NCI-H2227 treated with DMSO at 0.1 percent for 48 hours (cell line): ENCODE results near the gene BTBD6.
"Not testable (repeated sequence)": the region's sequence is repeated elsewhere in the genome, so short reads cannot be mapped to it uniquely, and the experiment has no call there.

Experiments
- DNase-seq: peaks from one replicate; lab custom pipeline; 2025; lab: John Stamatoyannopoulos, UW

BTBD6 gene

GRCh38 chr14:105294142-105294597 lies 45.8 kb downstream of the BTBD6 start:
- DNase-seq = peak; percentile 15

GRCh38 chr14:105297311-105297710 lies 49.0 kb downstream of the BTBD6 start:
- DNase-seq = not testable (repeated sequence)

- no peak for DNase-seq
These were observed 51.6 kb downstream of the BTBD6 start for GRCh38 chr14:105299654-105300541.
